ENCODE measurements around the gene MFSD12. TPM values are rescaled to one million over a fixed set of nuclear protein-coding genes. Genes with fewer than 3 reads are reported as not detected.

The MFSD12 gene
- total RNA-seq, 1 experiment from 2014 or later, result 48.2 TPM

GRCh38 chr19:3507371-3508120 lies 49.8 kb downstream of the MFSD12 start:
- peak overlapping the region; percentile 90 for H3K27ac ChIP-seq (ENCODE audit: low read depth, low read length, poor library complexity, severe bottlenecking)

DNA sequence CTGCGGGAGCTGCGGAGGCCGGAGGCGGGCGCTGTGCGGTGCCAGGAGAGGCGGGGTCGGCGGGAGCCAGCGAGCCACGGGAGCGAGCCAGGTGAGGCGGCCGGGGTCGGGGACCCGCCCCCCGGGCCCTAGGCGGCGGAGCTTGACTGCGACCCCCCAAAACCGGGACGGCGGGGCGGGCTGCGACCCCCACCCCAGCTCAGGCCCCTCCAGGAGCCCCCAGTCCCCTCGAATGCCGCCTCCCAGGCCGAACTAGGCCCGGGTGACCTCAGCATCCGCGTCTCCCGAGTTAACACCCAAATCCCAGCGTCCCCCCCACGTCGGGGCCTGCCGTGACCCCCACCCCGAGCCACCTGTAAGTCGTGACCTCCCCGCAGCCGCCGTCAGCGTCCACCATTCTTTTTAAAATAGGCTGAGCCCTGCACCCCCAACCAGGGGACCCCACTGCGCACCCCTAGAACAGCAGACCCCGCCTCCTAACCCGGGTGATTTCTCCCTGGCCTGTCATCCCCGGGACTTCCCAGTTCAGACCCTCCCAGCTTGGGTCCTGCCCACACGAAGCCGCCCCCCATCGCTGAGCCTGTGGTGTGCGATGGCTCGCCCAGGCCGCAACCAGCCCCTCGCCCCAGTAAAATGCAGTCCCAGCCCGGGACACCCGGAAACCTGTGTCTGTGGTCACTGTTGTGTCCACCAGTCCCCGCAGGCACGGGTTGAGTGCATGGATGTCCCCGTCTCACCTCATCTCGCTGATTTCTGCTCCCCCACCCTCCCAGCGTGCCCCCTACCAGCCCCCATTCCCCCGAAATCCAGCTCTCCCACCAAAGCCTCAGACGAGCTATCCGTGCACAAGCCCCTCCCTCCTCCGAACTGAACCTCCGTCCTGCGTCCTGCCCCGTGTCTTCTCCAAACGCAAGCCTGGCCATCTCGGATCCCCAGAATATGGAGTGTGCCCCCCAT lies 50.7 kb downstream of the MFSD12 start:
- intact Hi-C loops (cut with micrococcal nuclease; ENCODE audit: unreplicated experiment), result no loop called here
- Histone ChIP-seq H3K27ac (ENCODE audit: low read depth, low read length, poor library complexity, severe bottlenecking) (peak overlapping the region; percentile 90), H3K36me3 (ENCODE audit: insufficient read depth, low read length, poor library complexity, severe bottlenecking) (peaks cover 25% of the 10 kb centered on the region), H3K4me1 (ENCODE audit: insufficient read depth, low read length, poor library complexity, severe bottlenecking) (peaks cover 23% of the 10 kb centered on the region), H3K27me3 (replicated peaks; ENCODE audit: insufficient read depth, low read depth, low read length, poor library complexity) (no peaks in the 10 kb centered on the region), H3K4me3 (ENCODE audit: low read depth, low read length, poor library complexity, severe bottlenecking) (peak overlapping the region; percentile 99), H3K9me3 (ENCODE audit: low read depth, low read length, poor library complexity, severe bottlenecking) (no peaks in the 10 kb centered on the region)
- TF ChIP-seq, protein P1, sequence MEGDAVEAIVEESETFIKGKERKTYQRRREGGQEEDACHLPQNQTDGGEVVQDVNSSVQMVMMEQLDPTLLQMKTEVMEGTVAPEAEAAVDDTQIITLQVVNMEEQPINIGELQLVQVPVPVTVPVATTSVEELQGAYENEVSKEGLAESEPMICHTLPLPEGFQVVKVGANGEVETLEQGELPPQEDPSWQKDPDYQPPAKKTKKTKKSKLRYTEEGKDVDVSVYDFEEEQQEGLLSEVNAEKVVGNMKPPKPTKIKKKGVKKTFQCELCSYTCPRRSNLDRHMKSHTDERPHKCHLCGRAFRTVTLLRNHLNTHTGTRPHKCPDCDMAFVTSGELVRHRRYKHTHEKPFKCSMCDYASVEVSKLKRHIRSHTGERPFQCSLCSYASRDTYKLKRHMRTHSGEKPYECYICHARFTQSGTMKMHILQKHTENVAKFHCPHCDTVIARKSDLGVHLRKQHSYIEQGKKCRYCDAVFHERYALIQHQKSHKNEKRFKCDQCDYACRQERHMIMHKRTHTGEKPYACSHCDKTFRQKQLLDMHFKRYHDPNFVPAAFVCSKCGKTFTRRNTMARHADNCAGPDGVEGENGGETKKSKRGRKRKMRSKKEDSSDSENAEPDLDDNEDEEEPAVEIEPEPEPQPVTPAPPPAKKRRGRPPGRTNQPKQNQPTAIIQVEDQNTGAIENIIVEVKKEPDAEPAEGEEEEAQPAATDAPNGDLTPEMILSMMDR (conservative IDR thresholded peaks at IDR 0.05; ENCODE audit: low read depth, low read length), result no peak
- TF ChIP-seq EZH2 (IDR thresholded peaks at IDR 0.05; ENCODE audit: borderline replicate concordance, low read depth, low read length, poor library complexity, severe bottlenecking), result no peak
- CTCF ChIA-PET, result interaction anchor here (0.6 to 0.9 kb wide), 2 partner anchors 21 to 202 kb away, joined by 6 to 7 read pairs; no protein-coding TSS in a partner anchor
- no TSS peak for BruUV-seq (replicated peaks)
- no peak for DNase-seq (ENCODE audit: low spot score)
- POLR2A ChIA-PET (ENCODE audit: low non-redundant PET), result no interaction called here

More at GRCh38 chr19:3507371-3508120, 49.8 kb downstream of the MFSD12 start:
- no peaks in the 10 kb centered on the region for H3K9me3 ChIP-seq (ENCODE audit: low read depth, low read length, poor library complexity, severe bottlenecking)
- CTCF ChIA-PET, result interaction anchor here (0.9 kb wide), 1 partner anchor 203 kb away, joined by 6 read pairs; no protein-coding TSS in a partner anchor
- H3K36me3 ChIP-seq (ENCODE audit: insufficient read depth, low read length, poor library complexity, severe bottlenecking), result peaks cover 25% of the 10 kb centered on the region
- POLR2A ChIA-PET (ENCODE audit: low non-redundant PET), result no interaction called here
- peak overlapping the region; percentile 99 for H3K4me3 ChIP-seq (ENCODE audit: low read depth, low read length, poor library complexity, severe bottlenecking)
- H3K27me3 ChIP-seq (replicated peaks; ENCODE audit: insufficient read depth, low read depth, low read length, poor library complexity), result no peaks in the 10 kb centered on the region
- DNase-seq (ENCODE audit: low spot score), result no peak
- TF ChIP-seq, protein P1 (conservative IDR thresholded peaks at IDR 0.05; ENCODE audit: low read depth, low read length), result no peak
- no peak for TF ChIP-seq EZH2 (IDR thresholded peaks at IDR 0.05; ENCODE audit: borderline replicate concordance, low read depth, low read length, poor library complexity, severe bottlenecking)
- H3K4me1 ChIP-seq (ENCODE audit: insufficient read depth, low read length, poor library complexity, severe bottlenecking), result peaks cover 23% of the 10 kb centered on the region
- intact Hi-C loops (cut with micrococcal nuclease; ENCODE audit: unreplicated experiment), result no loop called here
- no TSS peak for BruUV-seq (replicated peaks)

GRCh38 chr19:3505598-3506383 lies 51.6 kb downstream of the MFSD12 start, which contains the start of gene FZR1:
FZR1 (plus strand) TSS chr19:3506311; CDS start chr19:3522990, 16,679 bp downstream.
- peaks cover 20% of the 10 kb centered on the region for H3K36me3 ChIP-seq (ENCODE audit: insufficient read depth, low read length, poor library complexity, severe bottlenecking)
- intact Hi-C loops (cut with micrococcal nuclease; ENCODE audit: unreplicated experiment), result no loop called here
- POLR2A ChIA-PET (ENCODE audit: low non-redundant PET), result no interaction called here
- H3K9me3 ChIP-seq (ENCODE audit: low read depth, low read length, poor library complexity, severe bottlenecking), result no peaks in the 10 kb centered on the region
- CTCF ChIA-PET, result interaction anchor here (0.6 kb wide), 1 partner anchor 20 kb away, joined by 7 read pairs; no protein-coding TSS in a partner anchor
- TSS peak; percentile 88 for BruUV-seq (replicated peaks)
- no peaks in the 10 kb centered on the region for H3K27me3 ChIP-seq (replicated peaks; ENCODE audit: insufficient read depth, low read depth, low read length, poor library complexity)
- peak within 1 kb of the TSS; percentile 99 for H3K4me3 ChIP-seq (ENCODE audit: low read depth, low read length, poor library complexity, severe bottlenecking)
- peak; percentile 99 for DNase-seq (ENCODE audit: low spot score)
- peak within 1 kb of the TSS; percentile 90 for H3K27ac ChIP-seq (ENCODE audit: low read depth, low read length, poor library complexity, severe bottlenecking)
- TF ChIP-seq EZH2 (IDR thresholded peaks at IDR 0.05; ENCODE audit: borderline replicate concordance, low read depth, low read length, poor library complexity, severe bottlenecking), result no peak
- TF ChIP-seq, protein P1 (conservative IDR thresholded peaks at IDR 0.05; ENCODE audit: low read depth, low read length), result 0 out of 2 replicates have a peak, but pooled peaks have one; percentile 5
- H3K4me1 ChIP-seq (ENCODE audit: insufficient read depth, low read length, poor library complexity, severe bottlenecking), result peaks cover 23% of the 10 kb centered on the region

Data from A673 (cell line).